Neural cell (in vitro differentiated cells): Measurements from ENCODE around the gene KCNJ5.

Experiments
- MXI1 ChIP-seq: fragments of 450-650 bp; conservative IDR thresholded peaks from 2 replicates; pipeline ENCODE4 v1.6.1; 2014; ENCODE audit warnings: antibody characterized with exemption, mild to moderate bottlenecking; ENCODE audit not compliant: poor library complexity, severe bottlenecking
- POLR2AphosphoS5 ChIP-seq: IDR thresholded peaks from 2 replicates; pipeline ENCODE4 v1.6.1; 2012
- TF ChIP-seq, protein P1 (sequence below): fragments of 450-650 bp; IDR thresholded peaks from 2 replicates; pipeline ENCODE4 v1.5.1; 2014; ENCODE audit warnings: antibody characterized with exemption, mild to moderate bottlenecking, moderate library complexity; ENCODE audit not compliant: poor library complexity, severe bottlenecking

GRCh38 chr11:128909438-128910125 is 18.4 kb downstream of the KCNJ5 start:
- TF ChIP-seq, protein P1, sequence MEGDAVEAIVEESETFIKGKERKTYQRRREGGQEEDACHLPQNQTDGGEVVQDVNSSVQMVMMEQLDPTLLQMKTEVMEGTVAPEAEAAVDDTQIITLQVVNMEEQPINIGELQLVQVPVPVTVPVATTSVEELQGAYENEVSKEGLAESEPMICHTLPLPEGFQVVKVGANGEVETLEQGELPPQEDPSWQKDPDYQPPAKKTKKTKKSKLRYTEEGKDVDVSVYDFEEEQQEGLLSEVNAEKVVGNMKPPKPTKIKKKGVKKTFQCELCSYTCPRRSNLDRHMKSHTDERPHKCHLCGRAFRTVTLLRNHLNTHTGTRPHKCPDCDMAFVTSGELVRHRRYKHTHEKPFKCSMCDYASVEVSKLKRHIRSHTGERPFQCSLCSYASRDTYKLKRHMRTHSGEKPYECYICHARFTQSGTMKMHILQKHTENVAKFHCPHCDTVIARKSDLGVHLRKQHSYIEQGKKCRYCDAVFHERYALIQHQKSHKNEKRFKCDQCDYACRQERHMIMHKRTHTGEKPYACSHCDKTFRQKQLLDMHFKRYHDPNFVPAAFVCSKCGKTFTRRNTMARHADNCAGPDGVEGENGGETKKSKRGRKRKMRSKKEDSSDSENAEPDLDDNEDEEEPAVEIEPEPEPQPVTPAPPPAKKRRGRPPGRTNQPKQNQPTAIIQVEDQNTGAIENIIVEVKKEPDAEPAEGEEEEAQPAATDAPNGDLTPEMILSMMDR, result no peak
- TF ChIP-seq POLR2AphosphoS5 (no peak), MXI1 (no peak)
